DOHH2 (cell line): ENCODE data around the gene MED26.

Source experiments
- H3F3A ChIP-seq: fragments of 200-600 bp; sonication (generic), shearing (Covaris generic); 2 replicates; pipeline ENCODE4 v1.6.0; 2016; ENCODE audit warnings: antibody characterized with exemption, mild to moderate bottlenecking; ENCODE audit not compliant: control insufficient read depth, insufficient read depth
- H3K27ac ChIP-seq: fragments of 200-600 bp; sonication (generic); 2 replicates; pipeline ENCODE4 v1.5.1; 2014; ENCODE audit warnings: low read depth, mild to moderate bottlenecking, low read length, moderate library complexity
- H3K27me3 ChIP-seq: fragments of 200-600 bp; sonication (generic); 2 replicates; pipeline ENCODE4 v1.6.1; 2014; ENCODE audit warnings: mild to moderate bottlenecking, low read length, mixed read lengths; ENCODE audit not compliant: control insufficient read depth
- H3K36me3 ChIP-seq: fragments of 200-600 bp; sonication (generic); 2 replicates; pipeline ENCODE4 v1.6.1; 2014; ENCODE audit warnings: mild to moderate bottlenecking, low read length, moderate library complexity, mixed read lengths; ENCODE audit not compliant: control insufficient read depth
- H3K4me1 ChIP-seq: fragments of 200-600 bp; sonication (generic); 2 replicates; pipeline ENCODE4 v1.6.1; 2014; ENCODE audit warnings: mild to moderate bottlenecking, low read length, mixed read lengths; ENCODE audit not compliant: control insufficient read depth
- H3K4me2 ChIP-seq: fragments of 200-600 bp; sonication (generic); 2 replicates; pipeline ENCODE4 v1.6.0; 2014; ENCODE audit warnings: mild to moderate bottlenecking, low read length, moderate library complexity
- H3K4me3 ChIP-seq: fragments of 200-600 bp; sonication (generic); 2 replicates; pipeline ENCODE4 v1.5.1; 2014; ENCODE audit warnings: mild to moderate bottlenecking, low read length, mixed read lengths
- H3K79me2 ChIP-seq: fragments of 200-600 bp; sonication (generic); 2 replicates; pipeline ENCODE4 v1.6.1; 2014; ENCODE audit warnings: mild to moderate bottlenecking, low read length, mixed read lengths; ENCODE audit not compliant: control insufficient read depth
- H3K9me2 ChIP-seq: fragments of 200-600 bp; sonication (generic); replicated peaks from 2 replicates; pipeline ENCODE4 v1.6.1; 2014; ENCODE audit warnings: mild to moderate bottlenecking, low read length, mixed read lengths; ENCODE audit not compliant: control insufficient read depth
- H3K9me3 ChIP-seq: fragments of 200-600 bp; sonication (generic); 2 replicates; pipeline ENCODE4 v1.6.1; 2014; ENCODE audit warnings: antibody characterized with exemption, low read length, mixed read lengths; ENCODE audit not compliant: control insufficient read depth, insufficient read depth
- H4K20me1 ChIP-seq: fragments of 200-600 bp; sonication (generic); 2 replicates; pipeline ENCODE4 v1.6.0; 2014; ENCODE audit warnings: low read depth, mild to moderate bottlenecking, antibody characterized with exemption, low read length, moderate library complexity; ENCODE audit not compliant: control insufficient read depth, insufficient read depth
- EZH2phosphoT487 ChIP-seq: fragments of 200-600 bp; sonication (generic); IDR thresholded peaks from 2 replicates; pipeline ENCODE4 v1.6.1; 2017; ENCODE audit warnings: borderline replicate concordance, mild to moderate bottlenecking, antibody characterized with exemption, low read length, moderate library complexity, mixed read lengths
- TF ChIP-seq, protein P1 (sequence below): fragments of 200-600 bp; sonication (generic); IDR thresholded peaks from one replicate; pipeline ENCODE4 v1.5.1; 2014; ENCODE audit warnings: antibody characterized with exemption, mild to moderate bottlenecking, low read depth, low read length; ENCODE audit not compliant: poor library complexity, severe bottlenecking

The MED26 gene

DNA sequence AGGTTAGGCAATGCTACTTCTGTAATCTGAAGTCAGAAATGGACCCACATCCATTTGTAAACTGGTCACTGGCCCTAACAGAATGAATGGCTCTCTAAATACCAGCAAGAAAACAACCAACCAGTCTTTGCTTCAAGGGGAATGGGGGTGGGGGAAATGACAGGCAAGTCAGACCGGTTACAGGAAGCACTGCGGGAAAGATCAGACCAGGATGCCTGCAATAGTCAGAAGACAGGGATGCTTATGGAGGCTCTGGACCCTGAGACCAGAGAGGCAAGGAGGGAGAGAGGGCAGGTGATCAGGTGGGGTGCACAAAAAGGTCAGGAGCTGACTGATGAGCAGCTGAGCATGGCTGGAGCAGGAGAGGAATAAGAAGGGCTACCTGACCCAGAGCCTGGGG lies 13.1 kb downstream of the MED26 start:
- Histone ChIP-seq H3K27ac (no peak overlapping the region), H3K4me1 (peaks cover 72% of the 10 kb centered on the region)

DNA sequence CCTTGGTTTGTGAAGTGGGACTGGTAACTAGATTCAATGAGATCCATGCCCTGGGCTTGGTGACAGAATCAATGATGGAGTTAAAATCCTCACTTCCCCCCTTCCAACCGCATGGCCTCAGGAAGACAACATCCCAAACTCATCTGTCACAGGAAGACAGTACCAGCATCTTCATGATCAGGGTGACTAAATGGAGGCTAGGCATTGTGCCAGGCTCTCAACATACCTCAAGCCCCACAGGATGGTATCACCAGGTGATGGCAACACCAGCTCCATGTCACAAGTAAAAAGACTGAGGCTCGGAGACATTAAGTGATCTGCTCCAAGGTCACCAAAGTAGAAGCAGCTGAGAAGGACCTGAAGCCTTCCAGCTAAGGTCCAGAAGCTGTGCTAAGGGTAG lies 14.2 kb downstream of the MED26 start:
- H3K79me2 ChIP-seq = peaks cover 100% of the 10 kb centered on the region
- H3K4me3 ChIP-seq = no peak overlapping the region
- no peak overlapping the region for H3K27ac ChIP-seq
- H3K9me3 ChIP-seq = no peaks in the 10 kb centered on the region
- H3K4me2 ChIP-seq = no peak overlapping the region
- TF ChIP-seq, protein P1, sequence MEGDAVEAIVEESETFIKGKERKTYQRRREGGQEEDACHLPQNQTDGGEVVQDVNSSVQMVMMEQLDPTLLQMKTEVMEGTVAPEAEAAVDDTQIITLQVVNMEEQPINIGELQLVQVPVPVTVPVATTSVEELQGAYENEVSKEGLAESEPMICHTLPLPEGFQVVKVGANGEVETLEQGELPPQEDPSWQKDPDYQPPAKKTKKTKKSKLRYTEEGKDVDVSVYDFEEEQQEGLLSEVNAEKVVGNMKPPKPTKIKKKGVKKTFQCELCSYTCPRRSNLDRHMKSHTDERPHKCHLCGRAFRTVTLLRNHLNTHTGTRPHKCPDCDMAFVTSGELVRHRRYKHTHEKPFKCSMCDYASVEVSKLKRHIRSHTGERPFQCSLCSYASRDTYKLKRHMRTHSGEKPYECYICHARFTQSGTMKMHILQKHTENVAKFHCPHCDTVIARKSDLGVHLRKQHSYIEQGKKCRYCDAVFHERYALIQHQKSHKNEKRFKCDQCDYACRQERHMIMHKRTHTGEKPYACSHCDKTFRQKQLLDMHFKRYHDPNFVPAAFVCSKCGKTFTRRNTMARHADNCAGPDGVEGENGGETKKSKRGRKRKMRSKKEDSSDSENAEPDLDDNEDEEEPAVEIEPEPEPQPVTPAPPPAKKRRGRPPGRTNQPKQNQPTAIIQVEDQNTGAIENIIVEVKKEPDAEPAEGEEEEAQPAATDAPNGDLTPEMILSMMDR = no peak
- no peak for TF ChIP-seq EZH2phosphoT487
- peaks cover 12% of the 10 kb centered on the region for H3K36me3 ChIP-seq
- H3K4me1 ChIP-seq = peaks cover 69% of the 10 kb centered on the region
- no peaks in the 10 kb centered on the region for H3K27me3 ChIP-seq
- H4K20me1 ChIP-seq = peaks cover 55% of the 10 kb centered on the region
- peaks cover 3% of the 10 kb centered on the region; the same call in 1 of the 2 replicates for H3F3A ChIP-seq
- H3K9me2 ChIP-seq = no peaks in the 10 kb centered on the region

More for the DNA sequence above, 13.1 kb downstream of the MED26 start:
- Histone ChIP-seq H3K4me2 (no peak overlapping the region), H3K79me2 (peaks cover 100% of the 10 kb centered on the region), H3K9me3 (no peaks in the 10 kb centered on the region), H3F3A (peaks cover 1% of the 10 kb centered on the region; the same call in 1 of the 2 replicates), H3K9me2 (no peaks in the 10 kb centered on the region), H3K36me3 (peaks cover 18% of the 10 kb centered on the region), H3K27me3 (no peaks in the 10 kb centered on the region), H4K20me1 (peaks cover 63% of the 10 kb centered on the region), H3K4me3 (no peak overlapping the region)
- TF ChIP-seq, protein P1 = no peak
- TF ChIP-seq EZH2phosphoT487 = no peak

DNA sequence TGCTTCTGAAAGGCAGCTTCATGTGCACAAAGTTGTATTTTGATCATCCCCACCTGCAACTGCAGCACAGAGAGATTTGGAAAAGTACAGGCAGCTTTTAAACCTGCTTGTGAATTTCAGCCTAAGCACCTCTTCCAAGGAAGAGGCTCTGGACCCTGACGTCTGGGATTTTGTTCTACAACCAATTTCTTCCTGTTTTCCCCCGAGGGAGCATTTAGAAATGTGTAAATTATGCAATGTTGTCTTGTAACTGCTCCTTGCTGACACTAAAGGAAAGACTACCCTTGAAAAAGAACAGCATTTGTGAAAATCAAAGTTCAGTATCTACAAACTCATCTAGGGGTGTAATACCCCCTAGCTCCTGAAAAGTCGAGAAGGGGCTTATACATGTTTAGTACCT lies 15.4 kb downstream of the MED26 start:
- no peak overlapping the region for H3K4me3 ChIP-seq
- peaks cover 3% of the 10 kb centered on the region; the same call in 1 of the 2 replicates for H3F3A ChIP-seq
- TF ChIP-seq, protein P1 = no peak
- TF ChIP-seq EZH2phosphoT487 = no peak
- H3K27ac ChIP-seq = no peak overlapping the region
- H3K9me2 ChIP-seq = no peaks in the 10 kb centered on the region
- peaks cover 51% of the 10 kb centered on the region for H4K20me1 ChIP-seq
- no peak overlapping the region for H3K4me2 ChIP-seq
- H3K4me1 ChIP-seq = peaks cover 69% of the 10 kb centered on the region
- no peaks in the 10 kb centered on the region for H3K9me3 ChIP-seq
- H3K36me3 ChIP-seq = peaks cover 12% of the 10 kb centered on the region; the same call in 1 of the 2 replicates
- H3K27me3 ChIP-seq = no peaks in the 10 kb centered on the region
- peaks cover 100% of the 10 kb centered on the region for H3K79me2 ChIP-seq

DNA sequence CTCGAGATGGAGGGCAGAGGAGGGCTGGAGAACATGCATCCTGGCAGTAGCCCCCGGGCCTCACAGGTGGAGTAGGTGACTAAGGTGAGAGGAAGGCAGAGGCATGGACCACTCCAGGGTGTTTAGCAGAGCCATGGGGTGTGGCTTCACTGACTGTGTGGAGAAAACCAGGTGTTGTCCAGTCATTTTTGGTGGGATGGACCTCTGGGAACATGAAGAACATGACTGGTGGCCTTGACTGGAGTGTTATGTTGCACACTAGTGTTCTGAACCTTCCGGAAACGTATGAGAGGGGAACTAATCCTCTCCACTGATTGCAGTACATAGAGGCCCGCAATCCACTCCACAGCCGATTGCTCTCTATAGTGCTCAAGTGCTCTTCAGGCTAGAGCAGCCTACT lies 16.9 kb downstream of the MED26 start:
- Histone ChIP-seq H4K20me1 (peaks cover 41% of the 10 kb centered on the region), H3K9me3 (no peaks in the 10 kb centered on the region), H3K27ac (no peak overlapping the region), H3F3A (peaks cover 3% of the 10 kb centered on the region; the same call in 1 of the 2 replicates), H3K27me3 (no peaks in the 10 kb centered on the region), H3K4me1 (peaks cover 62% of the 10 kb centered on the region), H3K4me2 (no peak overlapping the region), H3K79me2 (peaks cover 99% of the 10 kb centered on the region), H3K9me2 (no peaks in the 10 kb centered on the region), H3K36me3 (peaks cover 14% of the 10 kb centered on the region; the same call in 1 of the 2 replicates), H3K4me3 (no peak overlapping the region)
- TF ChIP-seq, protein P1 = no peak
- no peak for TF ChIP-seq EZH2phosphoT487
